Astrocyte of the cerebellum (primary cell): Measurements from ENCODE around the gene CFAP74.
"Not testable (repeated sequence)": the region's sequence is repeated elsewhere in the genome, so short reads cannot be mapped to it uniquely, and the experiment has no call there.

Experiments used
- DNase-seq: peaks from one replicate; pipeline ENCODE4 v3.0.0-alpha.2; 2011; ENCODE audit warnings: low read depth
- H3K4me3 ChIP-seq: 2 replicates; pipeline ENCODE4 v1.5.1; 2011; ENCODE audit warnings: mild to moderate bottlenecking, low read depth, low read length, moderate library complexity
- CTCF ChIP-seq: IDR thresholded peaks from 2 replicates; pipeline ENCODE4 v1.5.1; 2012; ENCODE audit warnings: low read length, low read depth, moderate library complexity, mild to moderate bottlenecking; ENCODE audit errors: missing control alignments
- in situ Hi-C: cut with HindIII; loops from 2 replicates; pipeline ENCODE4 v1.10.0; 2017; ENCODE audit warnings: low sequenced_read_pairs

The CFAP74 gene

GRCh38 chr1:1889090-1889750 lies 114.4 kb downstream of the CFAP74 start:
- in situ Hi-C loops = no loop called here
- H3K4me3 ChIP-seq = peak overlapping the region; percentile 79
- no peak for DNase-seq
- TF ChIP-seq CTCF = no peak

GRCh38 chr1:1883890-1884289 lies 119.7 kb downstream of the CFAP74 start:
- DNase-seq = not testable (repeated sequence)
- in situ Hi-C loops = loop anchor here (5.0 kb wide), 1 partner anchor 62 kb away; no protein-coding TSS in a partner anchor

GRCh38 chr1:1883092-1883873 lies 120.3 kb downstream of the CFAP74 start:
- in situ Hi-C loops = loop anchor here (5.0 kb wide), 1 partner anchor 61 kb away; no protein-coding TSS in a partner anchor
- no peak for TF ChIP-seq CTCF
- no peak for DNase-seq
- no peak overlapping the region for H3K4me3 ChIP-seq

More at GRCh38 chr1:1883890-1884289, 119.7 kb downstream of the CFAP74 start:
- not testable (repeated sequence) for H3K4me3 ChIP-seq

- H3K4me3 ChIP-seq = no peak overlapping the region
- no peak for TF ChIP-seq CTCF
- in situ Hi-C loops = loop anchor here (5.0 kb wide), 1 partner anchor 59 kb away; no protein-coding TSS in a partner anchor
- no peak for DNase-seq
Measured at GRCh38 chr1:1881727-1882126, 121.9 kb downstream of the CFAP74 start.

GRCh38 chr1:1880617-1881312 lies 122.8 kb downstream of the CFAP74 start:
- in situ Hi-C loops = loop anchor here (5.0 kb wide), 1 partner anchor 58 kb away; no protein-coding TSS in a partner anchor
- H3K4me3 ChIP-seq = no peak overlapping the region
- TF ChIP-seq CTCF = no peak
- no peak for DNase-seq

GRCh38 chr1:1879942-1880341 lies 123.6 kb downstream of the CFAP74 start:
- no peak for TF ChIP-seq CTCF
- no peak for DNase-seq
- H3K4me3 ChIP-seq = no peak overlapping the region
- in situ Hi-C loops = loop anchor here (5.0 kb wide), 1 partner anchor 58 kb away; no protein-coding TSS in a partner anchor
